ENCODE results near the gene GTPBP2. TPM values are rescaled to one million over a fixed set of nuclear protein-coding genes. Genes with fewer than 3 reads are reported as not detected.

Gene GTPBP2
- polyA plus RNA-seq, 3 donors, result 3.6 to 120 (median 4.9) TPM

DNA sequence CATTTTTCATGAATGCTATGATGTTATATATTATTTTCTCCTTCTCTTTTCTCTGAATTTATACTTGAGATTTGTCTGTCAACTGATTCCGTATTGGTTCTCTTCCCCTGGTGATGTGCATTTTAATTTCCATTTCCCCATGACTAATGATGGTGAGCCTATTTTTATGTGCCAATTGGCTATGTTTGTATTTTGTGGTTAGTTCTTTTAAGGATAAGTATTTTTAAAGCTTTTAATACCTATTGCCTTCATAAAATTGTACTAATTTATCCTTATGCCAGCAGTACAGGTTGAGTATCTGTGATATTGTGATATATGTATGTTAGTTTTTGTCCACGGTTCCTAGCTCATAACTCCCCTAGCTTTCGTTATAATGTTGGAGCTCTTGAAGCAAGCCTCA lies 50.3 kb downstream of the GTPBP2 start:
- H3K4me2 ChIP-seq (replicated peaks; ENCODE audit: extremely low read depth, low read length, poor library complexity, severe bottlenecking), result no peak overlapping the region
- Mint-ChIP-seq H3K4me1 (peaks cover 29% of the 10 kb centered on the region), H3K4me3 (no peak overlapping the region), H3K27ac (peak overlapping the region in 3 of 7 donors; percentile 51 to 74 (median 55)), H3K9me3 (no peaks in the 10 kb centered on the region), H3K27me3 (ENCODE audit: low read depth in 3 of 3) (no peaks in the 10 kb centered on the region), H3K36me3 (peaks cover 20 to 25% of the 10 kb centered on the region in 2 donors)
- TF ChIP-seq, protein P1, sequence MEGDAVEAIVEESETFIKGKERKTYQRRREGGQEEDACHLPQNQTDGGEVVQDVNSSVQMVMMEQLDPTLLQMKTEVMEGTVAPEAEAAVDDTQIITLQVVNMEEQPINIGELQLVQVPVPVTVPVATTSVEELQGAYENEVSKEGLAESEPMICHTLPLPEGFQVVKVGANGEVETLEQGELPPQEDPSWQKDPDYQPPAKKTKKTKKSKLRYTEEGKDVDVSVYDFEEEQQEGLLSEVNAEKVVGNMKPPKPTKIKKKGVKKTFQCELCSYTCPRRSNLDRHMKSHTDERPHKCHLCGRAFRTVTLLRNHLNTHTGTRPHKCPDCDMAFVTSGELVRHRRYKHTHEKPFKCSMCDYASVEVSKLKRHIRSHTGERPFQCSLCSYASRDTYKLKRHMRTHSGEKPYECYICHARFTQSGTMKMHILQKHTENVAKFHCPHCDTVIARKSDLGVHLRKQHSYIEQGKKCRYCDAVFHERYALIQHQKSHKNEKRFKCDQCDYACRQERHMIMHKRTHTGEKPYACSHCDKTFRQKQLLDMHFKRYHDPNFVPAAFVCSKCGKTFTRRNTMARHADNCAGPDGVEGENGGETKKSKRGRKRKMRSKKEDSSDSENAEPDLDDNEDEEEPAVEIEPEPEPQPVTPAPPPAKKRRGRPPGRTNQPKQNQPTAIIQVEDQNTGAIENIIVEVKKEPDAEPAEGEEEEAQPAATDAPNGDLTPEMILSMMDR (IDR thresholded peaks at IDR 0.05), result no peak
- peaks cover 19 to 24% of the 10 kb centered on the region in 2 donors for H3K36me3 ChIP-seq (replicated peaks in 1 of 2; ENCODE audit: control insufficient read depth in 1 of 2, insufficient read depth in 2 of 2, low read length in 2 of 2)
- WGBS (ENCODE audit: insufficient coverage), result 100% methylated on average over 1 of the region's 3 CpGs
- H2AFZ ChIP-seq (ENCODE audit: insufficient read depth, low read depth, low read length, poor library complexity, severe bottlenecking), result no peak overlapping the region
- no peak overlapping the region for H3K4me3 ChIP-seq (replicated peaks in 1 of 3; ENCODE audit: low read depth in 2 of 3, low read length in 3 of 3)
- H3K27me3 ChIP-seq (ENCODE audit: control insufficient read depth in 2 of 2, insufficient read depth in 2 of 2, low read length in 2 of 2), result no peaks in the 10 kb centered on the region
- no peak overlapping the region for H3K27ac ChIP-seq (ENCODE audit: low read depth in 1 of 2, low read length in 2 of 2)
- H4K20me1 ChIP-seq (ENCODE audit: insufficient read depth, low read length), result no peaks in the 10 kb centered on the region
- H3K79me2 ChIP-seq (ENCODE audit: insufficient read depth, low read length), result peaks cover 53% of the 10 kb centered on the region
- DNase-seq, result no peak
- intact Hi-C loops (cut with micrococcal nuclease), result loop anchor here in 1 of 2 donors (5.0 kb wide), 1 partner anchor 49 kb away; the partner anchor contains the start of gene GTPBP2
- H3K9me3 ChIP-seq (replicated peaks in 1 of 2; ENCODE audit: control insufficient read depth in 1 of 2, insufficient read depth in 1 of 2, low read length in 2 of 2), result no peaks in the 10 kb centered on the region
- peaks cover 18 to 24% of the 10 kb centered on the region in 2 donors for H3K4me1 ChIP-seq (ENCODE audit: control insufficient read depth in 1 of 2, insufficient read depth in 2 of 2, low read length in 2 of 2)
- H3K9ac ChIP-seq (ENCODE audit: insufficient read depth, low read length, poor library complexity, severe bottlenecking), result no peak overlapping the region

DNA sequence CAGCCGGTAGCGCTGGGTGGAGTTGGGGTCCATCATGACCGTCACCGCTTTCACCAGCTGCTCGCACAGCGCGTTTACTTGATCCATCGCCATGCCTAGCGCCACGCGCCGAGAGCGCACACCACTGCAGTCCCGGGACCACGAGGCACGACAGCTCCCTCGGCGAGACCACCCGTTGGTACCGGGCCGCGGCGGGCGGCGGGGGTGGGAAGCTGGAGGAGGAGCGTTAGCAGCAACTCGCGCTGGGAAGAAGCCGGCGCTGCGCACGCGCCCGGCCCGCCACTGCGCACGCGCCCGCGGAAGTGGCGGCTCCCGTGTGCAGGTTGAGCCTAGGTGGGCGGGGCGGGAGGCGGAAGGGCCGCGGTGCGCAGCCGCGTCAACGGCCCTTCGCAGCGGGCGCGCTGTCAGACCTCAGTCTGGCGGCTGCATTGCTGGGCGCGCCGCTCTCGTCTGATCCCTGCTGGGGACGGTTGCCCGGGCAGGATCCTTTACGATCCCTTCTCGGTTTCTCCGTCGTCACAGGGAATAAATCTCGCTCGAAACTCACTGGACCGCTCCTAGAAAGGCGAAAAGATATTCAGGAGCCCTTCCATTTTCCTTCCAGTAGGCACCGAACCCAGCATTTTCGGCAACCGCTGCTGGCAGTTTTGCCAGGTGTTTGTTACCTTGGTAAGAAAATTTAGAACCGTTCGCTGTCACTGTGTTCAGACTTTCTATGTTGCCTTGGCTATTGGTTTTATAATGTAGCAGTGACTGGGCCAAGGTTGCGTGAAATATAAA lies 53.1 kb downstream of the GTPBP2 start, which contains the start of the genes POLH and XPO5:
POLH (plus strand) TSS at position 414 of the 780 bp plus-strand sequence. CDS start 6,135 bp downstream, outside the sequence.
XPO5 (minus strand) TSS at position 267 of the 780 bp plus-strand sequence; CDS start at position 93, 174 bp downstream.
- Histone ChIP-seq H3K4me2 (replicated peaks; ENCODE audit: extremely low read depth, low read length, poor library complexity, severe bottlenecking) (peak within 1 kb of the TSS; percentile 83), H3K9me3 (replicated peaks in 1 of 2; ENCODE audit: control insufficient read depth in 1 of 2, insufficient read depth in 1 of 2, low read length in 2 of 2) (no peaks in the 10 kb centered on the region), H2AFZ (ENCODE audit: insufficient read depth, low read depth, low read length, poor library complexity, severe bottlenecking) (peak within 1 kb of the TSS; percentile 99), H3K4me3 (replicated peaks in 1 of 3; ENCODE audit: low read depth in 2 of 3, low read length in 3 of 3) (peak within 1 kb of the TSS; percentile 82 to 99 (median 88)), H4K20me1 (ENCODE audit: insufficient read depth, low read length) (no peaks in the 10 kb centered on the region), H3K4me1 (ENCODE audit: control insufficient read depth in 1 of 2, insufficient read depth in 2 of 2, low read length in 2 of 2) (peaks cover 18 to 24% of the 10 kb centered on the region in 2 donors), H3K36me3 (replicated peaks in 1 of 2; ENCODE audit: control insufficient read depth in 1 of 2, insufficient read depth in 2 of 2, low read length in 2 of 2) (peaks cover 14 to 29% of the 10 kb centered on the region in 2 donors), H3K9ac (ENCODE audit: insufficient read depth, low read length, poor library complexity, severe bottlenecking) (peak within 1 kb of the TSS; percentile 72), H3K27ac (ENCODE audit: low read depth in 1 of 2, low read length in 2 of 2) (peak within 1 kb of the TSS; percentile 52 to 88), H3K27me3 (ENCODE audit: control insufficient read depth in 2 of 2, insufficient read depth in 2 of 2, low read length in 2 of 2) (no peaks in the 10 kb centered on the region), H3K79me2 (ENCODE audit: insufficient read depth, low read length) (peaks cover 53% of the 10 kb centered on the region)
- under 1% methylated on average over 74 of the region's 76 CpGs for WGBS (ENCODE audit: insufficient coverage)
- Mint-ChIP-seq H3K27me3 (ENCODE audit: low read depth in 3 of 3) (no peaks in the 10 kb centered on the region), H3K36me3 (peaks cover 26 to 30% of the 10 kb centered on the region in 2 donors), H3K27ac (peak within 1 kb of the TSS; percentile 82 to 95 (median 91)), H3K4me3 (peak within 1 kb of the TSS; percentile 98 to 99), H3K4me1 (peaks cover 29% of the 10 kb centered on the region), H3K9me3 (no peaks in the 10 kb centered on the region)
- TF ChIP-seq, protein P1 (IDR thresholded peaks at IDR 0.05), result no peak
- peak; percentile 86 to 91 (median 90) for DNase-seq
- intact Hi-C loops (cut with micrococcal nuclease), result loop anchor here in 1 of 2 donors (5.0 kb wide), 1 partner anchor 51 kb away; the partner anchor contains the start of gene GTPBP2
